H1 (cell line): ENCODE data around the gene C3orf22. TPM values are rescaled to one million over a fixed set of nuclear protein-coding genes. Genes with fewer than 3 reads are reported as not detected.
A peak's percentile ranks its signal among the peaks of the same experiment; 100 is the strongest.

Experiments
- CTCF ChIA-PET: fragments of 300-600 bp; sonication (Branson Sonifier 250); formaldehyde crosslinking; loops from one replicate; lab custom pipeline; 2021; ENCODE audit not compliant: partially characterized antibody; lab: Charles Lee
- POLR2A ChIA-PET: fragments of 300-600 bp; sonication (Branson Sonifier 250); formaldehyde crosslinking; loops from one replicate; lab custom pipeline; 2021; ENCODE audit warnings: inconsistent platforms; ENCODE audit not compliant: partially characterized antibody; lab: Charles Lee
- DNase-seq, 2 experiments: peaks; one replicate each; pipeline versions ENCODE4 v3.0.0 to v3.0.0-alpha.2; 2010 to 2022; ENCODE audit warnings: low spot score in 2 of 2, low read depth in 1 of 2, mixed read lengths in 1 of 2
- FAIRE-seq: peaks from 2 replicates; lab custom pipeline; 2011; peaks lifted over from hg19 to GRCh38; lab: Jason Lieb, UNC
- H2AFZ ChIP-seq: 2 replicates; pipeline ENCODE4 v1.8.1; 2012; ENCODE audit warnings: low read length, inconsistent platforms
- H2AK5ac ChIP-seq: 2 replicates; pipeline ENCODE4 v1.6.1; 2013; ENCODE audit warnings: low read depth, low read length
- H2BK120ac ChIP-seq: replicated peaks from 2 replicates; pipeline ENCODE3; 2013; ENCODE audit warnings: low read depth, low read length, inconsistent platforms
- H2BK12ac ChIP-seq: 2 replicates; pipeline ENCODE4 v1.6.1; 2013; ENCODE audit warnings: low read depth, low read length
- H2BK15ac ChIP-seq: 2 replicates; pipeline ENCODE4 v1.6.1; 2013; ENCODE audit warnings: low read length
- H2BK20ac ChIP-seq: 2 replicates; pipeline ENCODE4 v1.6.1; 2013; ENCODE audit warnings: low read length
- H2BK5ac ChIP-seq: 2 replicates; pipeline ENCODE4 v1.6.1; 2013; ENCODE audit warnings: low read depth, low read length
- H3K14ac ChIP-seq: 2 replicates; pipeline ENCODE4 v1.6.1; 2013; ENCODE audit warnings: inconsistent platforms; ENCODE audit not compliant: insufficient read length
- H3K18ac ChIP-seq: 2 replicates; pipeline ENCODE4 v1.6.1; 2013; ENCODE audit warnings: low read length; ENCODE audit errors: extremely low read depth
- H3K23ac ChIP-seq: 2 replicates; pipeline ENCODE4 v1.6.1; 2013; ENCODE audit warnings: inconsistent platforms; ENCODE audit not compliant: insufficient read length
- H3K23me2 ChIP-seq: 2 replicates; pipeline ENCODE4 v1.6.1; 2013; ENCODE audit warnings: low read depth, low read length
- H3K27ac ChIP-seq: 2 replicates; pipeline ENCODE4 v1.6.1; 2011; ENCODE audit warnings: low read depth, low read length, inconsistent platforms
- H3K27me3 ChIP-seq, 4 experiments: replicated peaks in 1 of 4; 1 replicate in 1 of 4; 2 replicates in 3 of 4; pipeline versions ENCODE4 v1.6.1 to v1.8.1; 2011 to 2013; ENCODE audit warnings: low read length in 3 of 4, mild to moderate bottlenecking in 3 of 4, inconsistent platforms in 2 of 4, mixed read lengths in 2 of 4, moderate library complexity in 1 of 4; ENCODE audit not compliant: control insufficient read depth in 3 of 4, insufficient read depth in 3 of 4; ENCODE audit errors: extremely low read depth in 1 of 4
- H3K36me3 ChIP-seq, 4 experiments: 2 replicates each; pipeline versions ENCODE4 v1.6.1 to v1.8.1; 2011 to 2013; ENCODE audit warnings: mild to moderate bottlenecking in 4 of 4, low read length in 3 of 4, moderate library complexity in 2 of 4, control low read depth in 1 of 4, inconsistent platforms in 1 of 4; ENCODE audit not compliant: insufficient read depth in 4 of 4, control insufficient read depth in 2 of 4
- H3K4ac ChIP-seq: replicated peaks from 2 replicates; pipeline ENCODE3; 2013; ENCODE audit warnings: low read length, low read depth, mixed read lengths, inconsistent platforms; ENCODE audit not compliant: insufficient read length
- H3K4me1 ChIP-seq, 4 experiments: replicated peaks in 1 of 4; 1 replicate in 1 of 4; 2 replicates in 3 of 4; pipeline versions ENCODE4 v1.6.1 to v1.8.1; 2011 to 2013; ENCODE audit warnings: low read length in 3 of 4, inconsistent platforms in 2 of 4, mixed read lengths in 1 of 4; ENCODE audit not compliant: insufficient read depth in 4 of 4, control insufficient read depth in 3 of 4
- H3K4me2 ChIP-seq, 2 experiments: 2 replicates each; pipeline versions ENCODE4 v1.6.1 to v1.8.1; 2011 to 2013; ENCODE audit warnings: low read depth in 2 of 2, low read length in 2 of 2, control low read depth in 1 of 2, inconsistent platforms in 1 of 2, mild to moderate bottlenecking in 1 of 2; ENCODE audit not compliant: insufficient read depth in 1 of 2
- H3K4me3 ChIP-seq, 4 experiments: fragments of 200-600, 300-600 bp in 1 of 4; sonication (generic), shearing (Covaris generic), sonication (Bioruptor Twin) in 1 of 4; 2 replicates each; pipeline versions ENCODE4 v1.5.1 to v1.8.1; 2011 to 2016; ENCODE audit warnings: low read length in 4 of 4, low read depth in 3 of 4, control low read depth in 2 of 4, inconsistent platforms in 2 of 4, mild to moderate bottlenecking in 2 of 4, mixed read lengths in 1 of 4, moderate library complexity in 1 of 4; ENCODE audit not compliant: insufficient read depth in 2 of 4; ENCODE audit errors: extremely low read depth in 1 of 4
- H3K56ac ChIP-seq: replicated peaks from 2 replicates; pipeline ENCODE3; 2013; ENCODE audit warnings: low read depth, mild to moderate bottlenecking, mixed read lengths, low read length, inconsistent platforms; ENCODE audit not compliant: insufficient read length
- H3K79me1 ChIP-seq: 2 replicates; pipeline ENCODE4 v1.6.1; 2013; ENCODE audit warnings: low read depth, low read length, control low read depth
- H3K79me2 ChIP-seq, 2 experiments: 2 replicates each; pipeline versions ENCODE4 v1.6.1 to v1.8.1; 2012 to 2013; ENCODE audit warnings: low read length in 2 of 2, mild to moderate bottlenecking in 2 of 2, inconsistent platforms in 1 of 2; ENCODE audit not compliant: insufficient read depth in 2 of 2, control insufficient read depth in 1 of 2
- H3K9ac ChIP-seq, 4 experiments: replicated peaks in 1 of 4; 1 replicate in 1 of 4; 2 replicates in 3 of 4; pipeline versions ENCODE4 v1.6.1 to v1.8.1; 2011 to 2013; ENCODE audit warnings: low read depth in 3 of 4, low read length in 3 of 4, control low read depth in 2 of 4, mild to moderate bottlenecking in 2 of 4, moderate library complexity in 2 of 4, inconsistent platforms in 1 of 4; ENCODE audit errors: extremely low read depth in 1 of 4
- H3K9me3 ChIP-seq, 2 experiments: 2 replicates each; pipeline versions ENCODE4 v1.6.1 to v1.8.1; 2012 to 2013; ENCODE audit warnings: mild to moderate bottlenecking in 2 of 2, moderate library complexity in 2 of 2, control low read depth in 1 of 2, inconsistent platforms in 1 of 2, low read depth in 1 of 2, low read length in 1 of 2, mixed read lengths in 1 of 2; ENCODE audit not compliant: insufficient read depth in 2 of 2
- H4K20me1 ChIP-seq, 2 experiments: replicated peaks in 1 of 2; 2 replicates each; pipeline versions ENCODE3 to v1.8.1; 2011 to 2013; ENCODE audit warnings: inconsistent platforms in 2 of 2, low read length in 2 of 2, mild to moderate bottlenecking in 1 of 2; ENCODE audit not compliant: insufficient read depth in 2 of 2, control insufficient read depth in 1 of 2
- H4K5ac ChIP-seq: 2 replicates; pipeline ENCODE4 v1.6.1; 2013; ENCODE audit warnings: low read length, low read depth, mixed read lengths, inconsistent platforms; ENCODE audit not compliant: insufficient read length
- H4K8ac ChIP-seq: 2 replicates; pipeline ENCODE4 v1.8.0; 2013; ENCODE audit warnings: mild to moderate bottlenecking, moderate library complexity, low read length, inconsistent platforms; ENCODE audit not compliant: insufficient read depth; ENCODE audit errors: extremely low read depth
- H4K91ac ChIP-seq: replicated peaks from 2 replicates; pipeline ENCODE3; 2013; ENCODE audit warnings: low read length, mixed read lengths, inconsistent platforms; ENCODE audit not compliant: insufficient read length
- BACH1 ChIP-seq: IDR thresholded peaks from 2 replicates; pipeline ENCODE4 v1.6.1; 2012; ENCODE audit warnings: low read length, improper control_type of control experiment
- CBX8 ChIP-seq: fragments of 300-800, 300-1000 bp; sonication (generic); IDR thresholded peaks from 2 replicates; pipeline ENCODE4 v1.7.1; 2016; ENCODE audit warnings: low read depth, low read length, borderline replicate concordance
- KDM4A ChIP-seq: IDR thresholded peaks from one replicate; pipeline ENCODE4 v1.7.1; 2012; ENCODE audit warnings: low read depth, mild to moderate bottlenecking, moderate library complexity, low read length, inconsistent platforms; ENCODE audit not compliant: severe bottlenecking
- WGBS, 2 experiments: shearing (Covaris generic) in 1 of 2; methylation state at CpG; one replicate each; pipeline versions ENCODE4 v1.1.6 to v1.1.7; 2013 to 2015; ENCODE audit warnings: low lambda C conversion rate in 2 of 2, mixed read lengths in 2 of 2, inconsistent platforms in 1 of 2, low coverage in 1 of 2, missing lambda C conversion rate in 1 of 2; ENCODE audit not compliant: insufficient replicate concordance in 2 of 2, insufficient coverage in 1 of 2, insufficient read length in 1 of 2; ENCODE audit errors: extremely low coverage in 1 of 2, missing lambda C conversion rate in 1 of 2; 5-methylcytosine and 5-hydroxymethylcytosine counted together
- polyA plus RNA-seq, 7 experiments: library from polyadenylated mRNA; depleted of rRNA in 3 of 7; stranded (reverse) in 5 of 7; unstranded in 2 of 7; fragments of >200 nt in 5 of 7; fragments of 200-250 nt in 2 of 7; gene quantifications; 1 replicate in 5 of 7; 2 replicates in 1 of 7; 4 replicates in 1 of 7; pipeline versions ENCODE4 v1.2.1 to v1.2.3, GENCODE V29; 2011 to 2013; ENCODE audit warnings: missing spikeins in 2 of 7, mixed read lengths in 2 of 7
- total RNA-seq: library from RNA; stranded (reverse); fragmentation: NEBNext Ultra II Directional; extraction: Animal tissue kit (Norgen Biotek cat#: 25700); gene quantifications from 2 replicates; pipeline ENCODE4 v1.2.1, GENCODE V29; 2021
- TF ChIP-seq, protein P1 (sequence below), 3 experiments: IDR thresholded peaks; 1 replicate in 2 of 3; 2 replicates in 1 of 3; pipeline versions ENCODE4 v1.5.1 to v1.6.1; 2011; ENCODE audit warnings: low read length in 3 of 3, mild to moderate bottlenecking in 3 of 3, inconsistent platforms in 2 of 3, low read depth in 1 of 3, moderate library complexity in 1 of 3; ENCODE audit not compliant: insufficient read depth in 1 of 3; ENCODE audit errors: control extremely low read depth in 1 of 3

C3orf22 gene
- total and polyA plus RNA-seq, 2 of the 8 experiments (the other 6 are each of a cell fraction or from before 2014, with no cell fraction given), result not detected

DNA sequence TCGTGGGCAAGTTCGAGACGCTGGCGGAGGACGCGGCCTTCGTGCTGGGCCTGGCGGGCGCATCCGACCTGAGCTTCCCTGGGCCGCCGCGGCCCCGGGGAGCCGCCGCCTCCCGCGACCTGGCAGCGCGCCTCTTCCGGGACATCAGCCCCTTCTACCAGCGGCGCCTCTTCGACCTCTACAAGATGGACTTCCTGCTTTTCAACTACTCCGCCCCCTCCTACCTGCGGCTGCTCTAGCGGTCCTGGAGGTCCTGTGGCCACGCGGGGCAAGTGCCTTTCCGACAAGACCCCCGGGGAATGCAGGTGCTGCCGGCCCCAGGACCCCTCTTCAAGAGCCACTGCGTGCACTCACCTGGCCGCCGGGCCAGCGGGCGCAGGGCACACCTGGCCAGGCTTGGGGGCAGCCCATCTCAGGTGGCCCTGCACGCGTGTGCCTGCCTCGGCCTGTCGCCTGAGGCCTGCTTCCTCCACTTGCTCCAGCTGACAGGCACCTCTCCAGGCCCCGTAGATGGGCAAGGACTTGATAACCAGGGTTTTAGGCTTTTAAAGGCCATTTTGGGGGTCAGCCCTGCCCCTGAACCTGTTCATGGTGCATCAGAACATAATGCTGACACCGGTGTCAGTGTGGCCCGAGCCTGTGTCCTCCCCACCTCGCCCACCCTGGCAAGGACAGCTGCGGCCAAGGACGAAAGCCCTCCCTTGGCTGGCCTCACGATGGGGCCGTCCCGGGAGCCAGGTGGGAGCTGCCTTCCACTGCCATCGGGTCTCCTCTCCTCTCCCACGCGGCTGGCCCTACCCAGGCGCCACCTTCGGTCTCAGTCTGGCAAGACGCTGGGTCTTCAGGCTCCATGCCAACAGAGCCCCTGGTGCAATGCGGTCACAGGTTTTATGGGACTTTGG, 16.1 kb downstream of the C3orf22 start:
- Histone ChIP-seq H3K4me3 (no peak overlapping the region), H4K8ac (no peak overlapping the region), H2BK12ac (no peak overlapping the region), H4K91ac (no peak overlapping the region), H3K14ac (no peak overlapping the region), H4K20me1 (peaks cover 0 to 5% of the 10 kb centered on the region in 2 experiments), H3K56ac (no peak overlapping the region), H2AK5ac (no peak overlapping the region), H3K36me3 (no peaks in the 10 kb centered on the region; a peak in 1 of 8 replicates), H3K9ac (no peak overlapping the region), H3K4ac (no peak overlapping the region), H2BK120ac (no peak overlapping the region), H4K5ac (no peak overlapping the region), H3K23me2 (peaks cover 7% of the 10 kb centered on the region; the same call in 1 of the 2 replicates), H3K9me3 (no peaks in the 10 kb centered on the region), H2BK5ac (no peak overlapping the region; the same call in 1 of the 2 replicates), H3K18ac (no peak overlapping the region; the same call in 1 of the 2 replicates), H3K79me2 (no peaks in the 10 kb centered on the region), H3K27ac (no peak overlapping the region), H2AFZ (0 out of 2 replicates have a peak overlapping the region, but pooled peaks have one; percentile 32), H3K27me3 (peaks cover 0 to 5% (median 2%) of the 10 kb centered on the region in 4 experiments; a peak in 1 of 7 replicates), H2BK20ac (no peak overlapping the region), H3K4me1 (no peaks in the 10 kb centered on the region; a peak in 1 of 7 replicates), H3K23ac (no peak overlapping the region), H2BK15ac (no peak overlapping the region), H3K79me1 (no peaks in the 10 kb centered on the region), H3K4me2 (no peak overlapping the region)
- CTCF ChIA-PET, result interaction anchor here (0.6 to 2.5 kb wide), 5 partner anchors 8 to 210 kb away, joined by 3 to 7 read pairs (median 5); no protein-coding TSS in a partner anchor
- WGBS, 2 experiments, result 88% methylated on average over 42 of the region's 57 CpGs; no CpG with 5 or more reads in 1 of the 2 experiments
- peak in 1 of 2 experiments; percentile 44 for DNase-seq
- POLR2A ChIA-PET, result interaction anchor here (1.0 to 1.7 kb wide), 2 partner anchors 11 to 28 kb away, joined by 3 to 5 read pairs; no protein-coding TSS in a partner anchor
- TF ChIP-seq CBX8 (no peak), KDM4A (peak; percentile 11), BACH1 (no peak)
- TF ChIP-seq, protein P1, sequence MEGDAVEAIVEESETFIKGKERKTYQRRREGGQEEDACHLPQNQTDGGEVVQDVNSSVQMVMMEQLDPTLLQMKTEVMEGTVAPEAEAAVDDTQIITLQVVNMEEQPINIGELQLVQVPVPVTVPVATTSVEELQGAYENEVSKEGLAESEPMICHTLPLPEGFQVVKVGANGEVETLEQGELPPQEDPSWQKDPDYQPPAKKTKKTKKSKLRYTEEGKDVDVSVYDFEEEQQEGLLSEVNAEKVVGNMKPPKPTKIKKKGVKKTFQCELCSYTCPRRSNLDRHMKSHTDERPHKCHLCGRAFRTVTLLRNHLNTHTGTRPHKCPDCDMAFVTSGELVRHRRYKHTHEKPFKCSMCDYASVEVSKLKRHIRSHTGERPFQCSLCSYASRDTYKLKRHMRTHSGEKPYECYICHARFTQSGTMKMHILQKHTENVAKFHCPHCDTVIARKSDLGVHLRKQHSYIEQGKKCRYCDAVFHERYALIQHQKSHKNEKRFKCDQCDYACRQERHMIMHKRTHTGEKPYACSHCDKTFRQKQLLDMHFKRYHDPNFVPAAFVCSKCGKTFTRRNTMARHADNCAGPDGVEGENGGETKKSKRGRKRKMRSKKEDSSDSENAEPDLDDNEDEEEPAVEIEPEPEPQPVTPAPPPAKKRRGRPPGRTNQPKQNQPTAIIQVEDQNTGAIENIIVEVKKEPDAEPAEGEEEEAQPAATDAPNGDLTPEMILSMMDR (IDR thresholded peaks at IDR 0.05; ENCODE audit: control extremely low read depth in 1 of 3, insufficient read depth in 1 of 3, low read depth in 1 of 3, low read length in 3 of 3), result no peak
- FAIRE-seq, result no peak
